H1 (cell line): ENCODE results near the gene PNRC2. TPM values are rescaled to one million over a fixed set of nuclear protein-coding genes. Genes with fewer than 3 reads are reported as not detected.

Experiments used
- CTCF ChIA-PET: fragments of 300-600 bp; sonication (Branson Sonifier 250); formaldehyde crosslinking; loops from one replicate; lab custom pipeline; 2021; ENCODE audit not compliant: partially characterized antibody; lab: Charles Lee
- POLR2A ChIA-PET: fragments of 300-600 bp; sonication (Branson Sonifier 250); formaldehyde crosslinking; loops from one replicate; lab custom pipeline; 2021; ENCODE audit warnings: inconsistent platforms; ENCODE audit not compliant: partially characterized antibody; lab: Charles Lee
- DNase-seq, 2 experiments: peaks; one replicate each; pipeline versions ENCODE4 v3.0.0 to v3.0.0-alpha.2; 2010 to 2022; ENCODE audit warnings: low spot score in 2 of 2, low read depth in 1 of 2, mixed read lengths in 1 of 2
- FAIRE-seq: peaks from 2 replicates; lab custom pipeline; 2011; peaks lifted over from hg19 to GRCh38; lab: Jason Lieb, UNC
- H2AFZ ChIP-seq: 2 replicates; pipeline ENCODE4 v1.8.1; 2012; ENCODE audit warnings: low read length, inconsistent platforms
- H2AK5ac ChIP-seq: 2 replicates; pipeline ENCODE4 v1.6.1; 2013; ENCODE audit warnings: low read depth, low read length
- H2BK120ac ChIP-seq: replicated peaks from 2 replicates; pipeline ENCODE3; 2013; ENCODE audit warnings: low read depth, low read length, inconsistent platforms
- H2BK12ac ChIP-seq: 2 replicates; pipeline ENCODE4 v1.6.1; 2013; ENCODE audit warnings: low read depth, low read length
- H2BK15ac ChIP-seq: 2 replicates; pipeline ENCODE4 v1.6.1; 2013; ENCODE audit warnings: low read length
- H2BK20ac ChIP-seq: 2 replicates; pipeline ENCODE4 v1.6.1; 2013; ENCODE audit warnings: low read length
- H2BK5ac ChIP-seq: 2 replicates; pipeline ENCODE4 v1.6.1; 2013; ENCODE audit warnings: low read depth, low read length
- H3K14ac ChIP-seq: 2 replicates; pipeline ENCODE4 v1.6.1; 2013; ENCODE audit warnings: inconsistent platforms; ENCODE audit not compliant: insufficient read length
- H3K18ac ChIP-seq: 2 replicates; pipeline ENCODE4 v1.6.1; 2013; ENCODE audit warnings: low read length; ENCODE audit errors: extremely low read depth
- H3K23ac ChIP-seq: 2 replicates; pipeline ENCODE4 v1.6.1; 2013; ENCODE audit warnings: inconsistent platforms; ENCODE audit not compliant: insufficient read length
- H3K23me2 ChIP-seq: 2 replicates; pipeline ENCODE4 v1.6.1; 2013; ENCODE audit warnings: low read depth, low read length
- H3K27ac ChIP-seq: 2 replicates; pipeline ENCODE4 v1.6.1; 2011; ENCODE audit warnings: low read depth, low read length, inconsistent platforms
- H3K27me3 ChIP-seq, 4 experiments: replicated peaks in 1 of 4; 1 replicate in 1 of 4; 2 replicates in 3 of 4; pipeline versions ENCODE4 v1.6.1 to v1.8.1; 2011 to 2013; ENCODE audit warnings: low read length in 3 of 4, mild to moderate bottlenecking in 3 of 4, inconsistent platforms in 2 of 4, mixed read lengths in 2 of 4, moderate library complexity in 1 of 4; ENCODE audit not compliant: control insufficient read depth in 3 of 4, insufficient read depth in 3 of 4; ENCODE audit errors: extremely low read depth in 1 of 4
- H3K36me3 ChIP-seq, 4 experiments: 2 replicates each; pipeline versions ENCODE4 v1.6.1 to v1.8.1; 2011 to 2013; ENCODE audit warnings: mild to moderate bottlenecking in 4 of 4, low read length in 3 of 4, moderate library complexity in 2 of 4, control low read depth in 1 of 4, inconsistent platforms in 1 of 4; ENCODE audit not compliant: insufficient read depth in 4 of 4, control insufficient read depth in 2 of 4
- H3K4ac ChIP-seq: replicated peaks from 2 replicates; pipeline ENCODE3; 2013; ENCODE audit warnings: low read length, low read depth, mixed read lengths, inconsistent platforms; ENCODE audit not compliant: insufficient read length
- H3K4me1 ChIP-seq, 4 experiments: replicated peaks in 1 of 4; 1 replicate in 1 of 4; 2 replicates in 3 of 4; pipeline versions ENCODE4 v1.6.1 to v1.8.1; 2011 to 2013; ENCODE audit warnings: low read length in 3 of 4, inconsistent platforms in 2 of 4, mixed read lengths in 1 of 4; ENCODE audit not compliant: insufficient read depth in 4 of 4, control insufficient read depth in 3 of 4
- H3K4me2 ChIP-seq, 2 experiments: 2 replicates each; pipeline versions ENCODE4 v1.6.1 to v1.8.1; 2011 to 2013; ENCODE audit warnings: low read depth in 2 of 2, low read length in 2 of 2, control low read depth in 1 of 2, inconsistent platforms in 1 of 2, mild to moderate bottlenecking in 1 of 2; ENCODE audit not compliant: insufficient read depth in 1 of 2
- H3K4me3 ChIP-seq, 4 experiments: fragments of 200-600, 300-600 bp in 1 of 4; sonication (generic), shearing (Covaris generic), sonication (Bioruptor Twin) in 1 of 4; 2 replicates each; pipeline versions ENCODE4 v1.5.1 to v1.8.1; 2011 to 2016; ENCODE audit warnings: low read length in 4 of 4, low read depth in 3 of 4, control low read depth in 2 of 4, inconsistent platforms in 2 of 4, mild to moderate bottlenecking in 2 of 4, mixed read lengths in 1 of 4, moderate library complexity in 1 of 4; ENCODE audit not compliant: insufficient read depth in 2 of 4; ENCODE audit errors: extremely low read depth in 1 of 4
- H3K56ac ChIP-seq: replicated peaks from 2 replicates; pipeline ENCODE3; 2013; ENCODE audit warnings: low read depth, mild to moderate bottlenecking, mixed read lengths, low read length, inconsistent platforms; ENCODE audit not compliant: insufficient read length
- H3K79me1 ChIP-seq: 2 replicates; pipeline ENCODE4 v1.6.1; 2013; ENCODE audit warnings: low read depth, low read length, control low read depth
- H3K79me2 ChIP-seq, 2 experiments: 2 replicates each; pipeline versions ENCODE4 v1.6.1 to v1.8.1; 2012 to 2013; ENCODE audit warnings: low read length in 2 of 2, mild to moderate bottlenecking in 2 of 2, inconsistent platforms in 1 of 2; ENCODE audit not compliant: insufficient read depth in 2 of 2, control insufficient read depth in 1 of 2
- H3K9ac ChIP-seq, 4 experiments: replicated peaks in 1 of 4; 1 replicate in 1 of 4; 2 replicates in 3 of 4; pipeline versions ENCODE4 v1.6.1 to v1.8.1; 2011 to 2013; ENCODE audit warnings: low read depth in 3 of 4, low read length in 3 of 4, control low read depth in 2 of 4, mild to moderate bottlenecking in 2 of 4, moderate library complexity in 2 of 4, inconsistent platforms in 1 of 4; ENCODE audit errors: extremely low read depth in 1 of 4
- H3K9me3 ChIP-seq, 2 experiments: 2 replicates each; pipeline versions ENCODE4 v1.6.1 to v1.8.1; 2012 to 2013; ENCODE audit warnings: mild to moderate bottlenecking in 2 of 2, moderate library complexity in 2 of 2, control low read depth in 1 of 2, inconsistent platforms in 1 of 2, low read depth in 1 of 2, low read length in 1 of 2, mixed read lengths in 1 of 2; ENCODE audit not compliant: insufficient read depth in 2 of 2
- H4K20me1 ChIP-seq, 2 experiments: replicated peaks in 1 of 2; 2 replicates each; pipeline versions ENCODE3 to v1.8.1; 2011 to 2013; ENCODE audit warnings: inconsistent platforms in 2 of 2, low read length in 2 of 2, mild to moderate bottlenecking in 1 of 2; ENCODE audit not compliant: insufficient read depth in 2 of 2, control insufficient read depth in 1 of 2
- H4K5ac ChIP-seq: 2 replicates; pipeline ENCODE4 v1.6.1; 2013; ENCODE audit warnings: low read length, low read depth, mixed read lengths, inconsistent platforms; ENCODE audit not compliant: insufficient read length
- H4K8ac ChIP-seq: 2 replicates; pipeline ENCODE4 v1.8.0; 2013; ENCODE audit warnings: mild to moderate bottlenecking, moderate library complexity, low read length, inconsistent platforms; ENCODE audit not compliant: insufficient read depth; ENCODE audit errors: extremely low read depth
- H4K91ac ChIP-seq: replicated peaks from 2 replicates; pipeline ENCODE3; 2013; ENCODE audit warnings: low read length, mixed read lengths, inconsistent platforms; ENCODE audit not compliant: insufficient read length
- E2F6 ChIP-seq: IDR thresholded peaks from 2 replicates; pipeline ENCODE4 v1.6.1; 2012; ENCODE audit warnings: inconsistent platforms
- SIN3A ChIP-seq, 2 experiments: IDR thresholded peaks in 1 of 2; conservative IDR thresholded peaks in 1 of 2; 2 replicates each; pipeline ENCODE4 v1.6.1; 2011 to 2012; ENCODE audit warnings: low read length in 2 of 2, improper control_type of control experiment in 1 of 2, low read depth in 1 of 2, mild to moderate bottlenecking in 1 of 2
- whole genome bisulfite sequencing, 2 experiments: shearing (Covaris generic) in 1 of 2; methylation state at CpG; one replicate each; pipeline versions ENCODE4 v1.1.6 to v1.1.7; 2013 to 2015; ENCODE audit warnings: low lambda C conversion rate in 2 of 2, mixed read lengths in 2 of 2, inconsistent platforms in 1 of 2, low coverage in 1 of 2, missing lambda C conversion rate in 1 of 2; ENCODE audit not compliant: insufficient replicate concordance in 2 of 2, insufficient coverage in 1 of 2, insufficient read length in 1 of 2; ENCODE audit errors: extremely low coverage in 1 of 2, missing lambda C conversion rate in 1 of 2; 5-methylcytosine and 5-hydroxymethylcytosine counted together
- polyA plus RNA-seq, 7 experiments: library from polyadenylated mRNA; depleted of rRNA in 3 of 7; stranded (reverse) in 5 of 7; unstranded in 2 of 7; fragments of >200 nt in 5 of 7; fragments of 200-250 nt in 2 of 7; gene quantifications; 1 replicate in 5 of 7; 2 replicates in 1 of 7; 4 replicates in 1 of 7; pipeline versions ENCODE4 v1.2.1 to v1.2.3, GENCODE V29; 2011 to 2013; ENCODE audit warnings: missing spikeins in 2 of 7, mixed read lengths in 2 of 7
- total RNA-seq: library from RNA; stranded (reverse); fragmentation: NEBNext Ultra II Directional; extraction: Animal tissue kit (Norgen Biotek cat#: 25700); gene quantifications from 2 replicates; pipeline ENCODE4 v1.2.1, GENCODE V29; 2021

The PNRC2 gene
- total and polyA plus RNA-seq, 2 of the 8 experiments (the other 6 are each of a cell fraction or from before 2014, with no cell fraction given) = 57.5 to 147 TPM

GRCh38 chr1:24002695-24003094 is 43.1 kb downstream of the PNRC2 start:
- Histone ChIP-seq H3K27ac (no peak overlapping the region), H2BK20ac (no peak overlapping the region), H3K79me2 (no peaks in the 10 kb centered on the region), H2BK12ac (no peak overlapping the region), H2BK120ac (no peak overlapping the region), H4K91ac (no peak overlapping the region), H3K18ac (no peak overlapping the region), H3K4ac (no peak overlapping the region), H3K4me2 (peak overlapping the region; percentile 14 to 34; a peak in 2 of 4 replicates), H3K56ac (no peak overlapping the region), H4K8ac (no peak overlapping the region), H3K4me1 (peaks cover 5 to 13% (median 12%) of the 10 kb centered on the region in 4 experiments), H3K9me3 (no peaks in the 10 kb centered on the region), H3K27me3 (no peaks in the 10 kb centered on the region), H2AFZ (no peak overlapping the region), H3K23ac (no peak overlapping the region), H3K23me2 (no peaks in the 10 kb centered on the region), H2BK15ac (no peak overlapping the region), H3K4me3 (peak overlapping the region in 1 of 4 experiments; percentile 37; a peak in 1 of 8 replicates), H3K9ac (no peak overlapping the region), H3K79me1 (no peaks in the 10 kb centered on the region), H4K20me1 (no peaks in the 10 kb centered on the region), H2AK5ac (0 out of 2 replicates have a peak overlapping the region, but pooled peaks have one; percentile 88), H3K14ac (no peak overlapping the region), H4K5ac (no peak overlapping the region), H3K36me3 (no peaks in the 10 kb centered on the region), H2BK5ac (no peak overlapping the region; the same call in 1 of the 2 replicates)
- CTCF ChIA-PET = interaction anchor here (1.1 to 1.5 kb wide), 3 partner anchors 16 to 151 kb away, joined by 3 to 5 read pairs (median 3); no protein-coding TSS in a partner anchor
- FAIRE-seq (no peak), DNase-seq (no peak)
- WGBS, 2 experiments = 65% methylated on average over 2 of the region's 2 CpGs; no CpG with 5 or more reads in 1 of the 2 experiments
- peak; percentile 40 for TF ChIP-seq E2F6
- TF ChIP-seq SIN3A (conservative IDR thresholded peaks at IDR 0.05 in 1 of 2, IDR thresholded peaks at IDR 0.05 in 1 of 2; ENCODE audit: low read depth in 1 of 2, low read length in 2 of 2) = no peak
- POLR2A ChIA-PET = interaction anchor here (1.6 to 1.7 kb wide), 2 partner anchors 23 kb away, joined by 8 read pairs; partner anchors contain the start of gene SRSF10
